Gastroesophageal sphincter (tissue), 3 donors: ENCODE data around the gene NOL4L.

ENCODE experiments used
- EP300 ChIP-seq: sonication (generic); formaldehyde crosslinking; IDR thresholded peaks from one replicate; pipeline ENCODE4 v1.6.1; 2017; ENCODE audit warnings: antibody characterized with exemption, mild to moderate bottlenecking
- TF ChIP-seq, protein P1 (sequence below), 4 experiments: fragments of 200-600 bp in 2 of 4; fragments of 450-650 bp in 2 of 4; sonication (generic) in 1 of 4; IDR thresholded peaks; one replicate each; pipeline ENCODE4 v1.5.1; 2017 to 2019; ENCODE audit warnings: antibody characterized with exemption in 4 of 4, mild to moderate bottlenecking in 2 of 4, moderate library complexity in 2 of 4

- TF ChIP-seq, protein P1, sequence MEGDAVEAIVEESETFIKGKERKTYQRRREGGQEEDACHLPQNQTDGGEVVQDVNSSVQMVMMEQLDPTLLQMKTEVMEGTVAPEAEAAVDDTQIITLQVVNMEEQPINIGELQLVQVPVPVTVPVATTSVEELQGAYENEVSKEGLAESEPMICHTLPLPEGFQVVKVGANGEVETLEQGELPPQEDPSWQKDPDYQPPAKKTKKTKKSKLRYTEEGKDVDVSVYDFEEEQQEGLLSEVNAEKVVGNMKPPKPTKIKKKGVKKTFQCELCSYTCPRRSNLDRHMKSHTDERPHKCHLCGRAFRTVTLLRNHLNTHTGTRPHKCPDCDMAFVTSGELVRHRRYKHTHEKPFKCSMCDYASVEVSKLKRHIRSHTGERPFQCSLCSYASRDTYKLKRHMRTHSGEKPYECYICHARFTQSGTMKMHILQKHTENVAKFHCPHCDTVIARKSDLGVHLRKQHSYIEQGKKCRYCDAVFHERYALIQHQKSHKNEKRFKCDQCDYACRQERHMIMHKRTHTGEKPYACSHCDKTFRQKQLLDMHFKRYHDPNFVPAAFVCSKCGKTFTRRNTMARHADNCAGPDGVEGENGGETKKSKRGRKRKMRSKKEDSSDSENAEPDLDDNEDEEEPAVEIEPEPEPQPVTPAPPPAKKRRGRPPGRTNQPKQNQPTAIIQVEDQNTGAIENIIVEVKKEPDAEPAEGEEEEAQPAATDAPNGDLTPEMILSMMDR (IDR thresholded peaks at IDR 0.05), result no peak
- no peak for TF ChIP-seq EP300
Measured at GRCh38 chr20:32556312-32557184, 28.6 kb downstream of the NOL4L start.
